Immature natural killer cell (primary cell): Measurements from ENCODE around the gene RBFOX2. TPM values are rescaled to one million over a fixed set of nuclear protein-coding genes. Genes with fewer than 3 reads are reported as not detected.

Experiments used
- DNase-seq, 3 donors: peaks; one replicate each; pipeline ENCODE4 v3.0.0; 2022; ENCODE audit warnings: mixed read lengths in 1 of 3
- H3K27ac Mint-ChIP-seq, 6 donors: one replicate each; pipeline ENCODE4 v1.8.0; 2020; ENCODE audit warnings: mixed read lengths in 6 of 6, mild to moderate bottlenecking in 5 of 6, inconsistent platforms in 4 of 6, moderate library complexity in 3 of 6
- H3K27me3 Mint-ChIP-seq, 3 donors: one replicate each; pipeline ENCODE4 v1.8.0; 2020 to 2021; ENCODE audit warnings: low read depth in 3 of 3, mild to moderate bottlenecking in 3 of 3, mixed read lengths in 3 of 3, moderate library complexity in 3 of 3, inconsistent platforms in 1 of 3
- H3K36me3 Mint-ChIP-seq, 3 donors: one replicate each; pipeline ENCODE4 v1.8.0; 2020; ENCODE audit warnings: mixed read lengths in 3 of 3, inconsistent platforms in 2 of 3, mild to moderate bottlenecking in 2 of 3
- H3K4me1 Mint-ChIP-seq, 2 donors: one replicate each; pipeline ENCODE4 v1.8.0; 2020; ENCODE audit warnings: inconsistent platforms in 2 of 2, mild to moderate bottlenecking in 2 of 2, mixed read lengths in 2 of 2, moderate library complexity in 1 of 2
- H3K4me3 Mint-ChIP-seq, 5 donors: one replicate each; pipeline ENCODE4 v1.8.0; 2020; ENCODE audit warnings: mild to moderate bottlenecking in 5 of 5, mixed read lengths in 5 of 5, inconsistent platforms in 3 of 5, moderate library complexity in 3 of 5
- H3K9me3 Mint-ChIP-seq, 6 donors: one replicate each; pipeline ENCODE4 v1.8.0; 2020; ENCODE audit warnings: mild to moderate bottlenecking in 6 of 6, mixed read lengths in 6 of 6, inconsistent platforms in 4 of 6, moderate library complexity in 3 of 6
- polyA plus RNA-seq, 3 donors: library from polyadenylated mRNA; unstranded; fragments of 300-500 nt; fragmentation: Illumina TruSeq; gene quantifications; one replicate each; pipeline ENCODE4 v1.2.3, GENCODE V29; 2021

RBFOX2 gene
- polyA plus RNA-seq, 3 donors from 2014 or later, result 1.2 to 1.9 TPM; not detected in 1

DNA sequence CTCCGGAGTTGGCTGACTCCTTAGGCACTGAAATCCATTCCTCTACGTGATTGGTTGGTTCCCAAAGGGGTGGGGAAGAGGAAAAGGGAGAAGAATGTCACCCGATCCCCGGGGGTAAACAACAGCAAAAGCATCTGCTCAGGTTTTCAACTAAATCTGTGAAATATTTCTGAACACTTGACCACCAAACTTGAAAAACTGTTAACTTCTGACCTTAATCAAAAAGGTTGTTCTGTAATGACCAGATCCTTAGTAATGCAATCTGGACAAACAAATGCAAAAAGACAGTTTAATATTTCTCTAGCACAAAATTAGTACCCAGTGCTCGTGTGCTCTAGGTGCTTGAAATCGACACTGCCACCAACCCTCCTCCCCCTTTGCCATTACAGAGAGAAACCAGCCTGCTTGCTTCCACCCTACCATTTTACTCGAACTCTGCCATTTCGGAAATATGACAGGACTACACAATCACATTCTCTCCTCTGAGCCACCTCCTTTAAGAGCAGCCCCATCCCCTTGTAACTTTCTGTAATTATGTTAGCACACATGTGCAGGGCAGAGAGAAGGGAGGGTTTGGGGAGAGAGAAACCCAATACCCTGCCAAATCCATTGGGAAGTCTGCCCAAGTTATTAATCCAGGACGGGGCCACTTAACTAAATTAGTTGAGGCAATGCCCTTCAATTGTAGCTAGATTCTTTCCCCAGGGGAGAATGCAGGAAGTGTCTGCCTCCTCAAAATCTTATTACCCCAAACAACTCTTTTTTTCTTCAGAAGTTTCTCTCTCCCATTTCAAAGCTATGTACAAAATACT lies 113.8 kb downstream of the RBFOX2 start:
- Mint-ChIP-seq H3K27me3 (peaks cover 2 to 9% (median 4%) of the 10 kb centered on the region in 3 donors), H3K36me3 (no peaks in the 10 kb centered on the region), H3K4me3 (peak overlapping the region in 1 of 5 donors; percentile 8), H3K27ac (no peak overlapping the region), H3K4me1 (peaks cover 0 to 1% of the 10 kb centered on the region in 2 donors), H3K9me3 (peaks cover 0 to 2% (median 0%) of the 10 kb centered on the region in 6 donors)
- no peak for DNase-seq

DNA sequence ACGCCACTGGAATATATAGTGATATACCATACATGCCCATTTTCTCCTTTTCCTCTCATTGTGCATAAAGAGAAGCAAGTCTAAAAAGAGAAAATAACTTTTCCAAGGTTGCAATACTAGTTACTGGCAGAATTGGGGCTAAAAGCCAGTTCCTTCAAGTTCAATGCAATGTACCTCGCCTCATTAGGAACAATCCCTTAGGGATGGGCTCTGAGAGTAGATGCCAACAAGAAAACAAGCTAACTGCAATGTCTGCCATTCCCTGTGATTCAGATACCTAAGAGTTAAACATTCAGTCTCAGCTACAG lies 114.3 kb downstream of the RBFOX2 start:
- no peaks in the 10 kb centered on the region for H3K36me3 Mint-ChIP-seq
- H3K27me3 Mint-ChIP-seq, result peaks cover 2 to 9% (median 4%) of the 10 kb centered on the region in 3 donors
- DNase-seq, result no peak
- peaks cover 0 to 2% (median 0%) of the 10 kb centered on the region in 6 donors for H3K9me3 Mint-ChIP-seq
- H3K4me1 Mint-ChIP-seq, result peaks cover 0 to 1% of the 10 kb centered on the region in 2 donors
- peak overlapping the region in 1 of 5 donors; percentile 8 for H3K4me3 Mint-ChIP-seq
- no peak overlapping the region for H3K27ac Mint-ChIP-seq

DNA sequence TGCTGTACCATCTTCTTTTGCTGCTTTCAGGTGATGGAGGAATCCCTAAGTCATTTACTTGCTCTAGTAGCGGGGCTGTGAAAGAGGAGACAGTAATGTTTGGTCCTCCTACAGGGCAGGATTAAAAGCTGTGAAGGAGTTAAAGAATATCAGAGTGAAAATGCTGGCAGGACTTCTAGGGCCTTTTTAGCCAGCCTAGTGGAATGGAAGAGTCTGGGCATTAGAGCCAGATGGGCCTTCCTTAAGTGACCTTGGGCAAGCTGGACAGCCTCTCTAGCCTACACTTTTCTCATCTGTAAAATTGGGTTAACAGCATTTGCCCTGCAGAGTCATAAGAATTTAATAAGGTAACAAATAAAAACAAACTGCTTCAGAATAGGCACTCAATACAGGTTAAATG lies 114.7 kb downstream of the RBFOX2 start:
- no peak for DNase-seq
- Mint-ChIP-seq H3K36me3 (no peaks in the 10 kb centered on the region), H3K4me1 (peaks cover 0 to 1% of the 10 kb centered on the region in 2 donors), H3K9me3 (peaks cover 0 to 2% (median 0%) of the 10 kb centered on the region in 6 donors), H3K4me3 (no peak overlapping the region), H3K27ac (no peak overlapping the region), H3K27me3 (peaks cover 2 to 9% (median 2%) of the 10 kb centered on the region in 3 donors)

DNA sequence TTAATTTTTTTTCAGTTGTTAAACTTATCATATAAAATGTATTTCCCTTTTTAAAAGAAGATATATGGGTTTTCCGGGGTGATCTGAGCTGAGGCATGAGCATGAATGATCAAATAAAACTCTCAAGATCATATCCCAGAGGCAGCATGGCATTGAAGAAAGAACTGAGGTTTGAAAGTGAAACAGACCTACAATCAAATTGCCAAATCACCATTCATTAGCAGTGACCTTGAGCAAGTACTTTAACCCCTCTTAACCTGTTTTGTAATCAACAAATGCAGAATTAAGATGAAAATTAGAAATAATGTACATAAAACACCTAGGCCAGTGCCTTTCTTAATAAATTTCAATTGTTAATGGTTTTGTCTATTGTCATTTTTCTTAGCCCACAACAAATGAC lies 116.0 kb downstream of the RBFOX2 start:
- Mint-ChIP-seq H3K36me3 (no peaks in the 10 kb centered on the region), H3K9me3 (peaks cover 0 to 2% (median 0%) of the 10 kb centered on the region in 6 donors), H3K27ac (no peak overlapping the region), H3K27me3 (peaks cover 2 to 9% (median 2%) of the 10 kb centered on the region in 3 donors), H3K4me1 (peaks cover 0 to 1% of the 10 kb centered on the region in 2 donors), H3K4me3 (no peak overlapping the region)
- no peak for DNase-seq

DNA sequence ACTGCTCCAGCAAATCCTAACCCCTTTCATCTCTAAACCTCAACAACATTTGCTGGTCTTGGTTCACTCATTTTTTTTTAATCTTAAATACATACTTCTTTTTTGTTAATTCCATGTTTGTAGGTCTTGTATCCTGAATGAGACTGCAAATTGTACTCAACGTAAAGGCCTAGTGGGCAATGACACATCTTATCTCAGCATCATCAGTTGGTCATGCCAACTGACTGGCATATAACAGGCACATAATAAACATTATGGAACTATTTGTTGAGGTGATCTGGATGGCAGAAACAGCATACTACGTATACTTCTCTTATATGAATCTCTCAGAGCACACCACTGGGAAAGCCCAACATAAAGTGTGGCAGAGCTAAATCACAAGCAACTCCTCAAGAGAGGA lies 116.7 kb downstream of the RBFOX2 start:
- H3K36me3 Mint-ChIP-seq, result no peaks in the 10 kb centered on the region
- peaks cover 0 to 1% of the 10 kb centered on the region in 2 donors for H3K4me1 Mint-ChIP-seq
- H3K4me3 Mint-ChIP-seq, result no peak overlapping the region
- DNase-seq, result no peak
- H3K27me3 Mint-ChIP-seq, result peaks cover 0 to 10% (median 2%) of the 10 kb centered on the region in 3 donors
- peaks cover 0 to 2% (median 0%) of the 10 kb centered on the region in 6 donors for H3K9me3 Mint-ChIP-seq
- H3K27ac Mint-ChIP-seq, result no peak overlapping the region

DNA sequence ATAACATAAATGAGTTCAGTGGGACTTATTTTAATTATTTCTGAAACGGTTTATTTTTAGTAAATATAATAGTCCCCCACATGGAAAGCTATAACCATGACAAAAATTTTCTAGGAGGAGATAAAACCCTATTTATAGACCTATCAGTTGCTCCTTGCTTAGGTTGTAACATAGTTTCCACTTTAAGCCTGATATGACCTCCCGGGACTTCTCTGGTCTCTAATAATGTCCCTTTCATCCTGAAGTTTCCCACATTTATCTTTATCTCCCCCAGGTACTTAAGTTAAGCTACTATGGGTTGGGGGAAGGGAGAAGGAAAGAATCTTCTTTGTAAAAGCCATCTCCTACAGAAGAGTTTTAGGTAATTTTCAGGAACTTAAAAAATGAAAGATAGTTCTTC lies 117.7 kb downstream of the RBFOX2 start:
- no peak for DNase-seq
- Mint-ChIP-seq H3K27me3 (peaks cover 0 to 10% (median 2%) of the 10 kb centered on the region in 3 donors), H3K4me3 (no peak overlapping the region), H3K4me1 (peaks cover 0 to 1% of the 10 kb centered on the region in 2 donors), H3K27ac (no peak overlapping the region), H3K9me3 (peaks cover 0 to 2% (median 0%) of the 10 kb centered on the region in 6 donors), H3K36me3 (no peaks in the 10 kb centered on the region)

DNA sequence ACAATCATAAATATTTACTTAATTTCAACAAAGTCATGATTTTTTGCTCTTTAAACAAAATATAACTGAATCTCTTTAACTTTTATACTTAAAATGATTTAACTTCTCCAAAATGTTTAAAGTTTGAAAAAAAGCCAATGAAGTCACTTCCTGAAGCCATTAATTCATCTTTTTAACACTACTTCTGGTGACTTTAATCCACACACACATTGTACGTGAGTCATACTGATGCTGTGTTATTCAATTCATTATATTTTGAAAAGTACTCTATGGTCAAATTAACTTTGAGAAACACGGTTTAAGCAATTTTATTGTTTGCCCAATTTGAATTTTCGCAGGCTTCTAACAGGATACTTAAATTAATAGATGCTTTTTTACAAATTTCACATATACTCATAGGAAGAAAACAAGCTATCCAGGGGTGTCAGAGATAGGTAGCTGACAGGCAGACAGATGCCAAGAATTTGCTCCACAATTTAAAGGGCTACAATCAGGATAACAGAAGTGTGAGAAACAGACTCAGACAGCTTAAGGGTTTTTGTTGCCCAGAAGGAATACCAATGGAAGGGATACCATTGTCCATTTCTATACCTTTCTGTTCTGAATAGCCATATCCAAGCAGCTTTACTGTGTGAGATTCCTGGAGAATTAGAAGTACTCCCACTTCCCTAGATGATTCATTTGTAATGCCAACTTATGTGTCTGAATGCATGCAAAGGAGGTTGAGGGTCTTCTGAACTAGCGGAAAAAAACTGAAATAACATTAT lies 118.4 kb downstream of the RBFOX2 start:
- H3K4me1 Mint-ChIP-seq, result peaks cover 0 to 1% of the 10 kb centered on the region in 2 donors
- peaks cover 0 to 4% (median 2%) of the 10 kb centered on the region in 3 donors for H3K27me3 Mint-ChIP-seq
- H3K9me3 Mint-ChIP-seq, result peaks cover 0 to 2% (median 0%) of the 10 kb centered on the region in 6 donors
- DNase-seq, result no peak
- no peaks in the 10 kb centered on the region for H3K36me3 Mint-ChIP-seq
- H3K27ac Mint-ChIP-seq, result no peak overlapping the region
- H3K4me3 Mint-ChIP-seq, result no peak overlapping the region

DNA sequence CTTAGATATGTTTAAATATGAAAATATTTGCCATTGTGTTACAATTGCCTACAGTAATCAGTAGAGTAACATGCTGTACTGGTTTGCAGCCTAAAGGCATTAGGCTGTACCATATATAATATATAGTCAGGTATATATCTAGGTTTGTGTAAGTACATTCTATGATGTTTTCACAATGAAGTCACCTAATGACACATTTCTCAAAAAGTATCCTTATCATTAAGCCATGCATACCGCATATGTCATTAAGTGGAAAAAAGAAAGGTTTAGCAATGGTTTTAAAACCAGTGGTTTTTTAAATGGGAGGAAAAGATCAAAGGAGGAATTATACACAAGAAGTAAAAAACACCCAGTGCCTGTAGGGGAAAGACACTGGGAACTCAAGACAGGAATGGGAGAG lies 122.7 kb downstream of the RBFOX2 start:
- no peaks in the 10 kb centered on the region for H3K36me3 Mint-ChIP-seq
- H3K9me3 Mint-ChIP-seq, result no peaks in the 10 kb centered on the region
- H3K27ac Mint-ChIP-seq, result no peak overlapping the region
- no peak overlapping the region for H3K4me3 Mint-ChIP-seq
- no peak for DNase-seq
- peaks cover 6 to 8% (median 8%) of the 10 kb centered on the region in 3 donors for H3K27me3 Mint-ChIP-seq
- peaks cover 9 to 13% of the 10 kb centered on the region in 2 donors for H3K4me1 Mint-ChIP-seq

DNA sequence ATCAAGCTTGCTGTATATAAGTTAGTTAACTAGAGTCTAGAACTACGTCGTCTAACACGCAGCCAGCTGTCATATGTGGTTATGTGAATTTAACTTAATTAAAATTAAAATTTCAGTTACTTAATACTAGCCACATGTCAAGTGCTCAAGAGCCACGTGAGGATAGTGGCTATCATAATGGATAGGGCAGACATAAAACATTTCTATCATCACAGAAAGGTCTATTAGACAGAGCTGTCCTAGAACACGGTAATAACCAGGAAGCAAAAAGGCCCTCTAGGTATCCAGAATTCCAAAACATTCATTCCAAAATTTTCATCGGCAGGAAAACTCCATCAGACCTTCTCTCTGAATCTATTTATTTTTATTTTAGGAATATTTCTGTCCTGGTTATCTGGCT lies 123.9 kb downstream of the RBFOX2 start:
- Mint-ChIP-seq H3K27ac (no peak overlapping the region), H3K36me3 (no peaks in the 10 kb centered on the region), H3K9me3 (no peaks in the 10 kb centered on the region), H3K4me1 (peaks cover 17 to 21% of the 10 kb centered on the region in 2 donors), H3K27me3 (peaks cover 6 to 8% (median 8%) of the 10 kb centered on the region in 3 donors), H3K4me3 (no peak overlapping the region)
- no peak for DNase-seq

DNA sequence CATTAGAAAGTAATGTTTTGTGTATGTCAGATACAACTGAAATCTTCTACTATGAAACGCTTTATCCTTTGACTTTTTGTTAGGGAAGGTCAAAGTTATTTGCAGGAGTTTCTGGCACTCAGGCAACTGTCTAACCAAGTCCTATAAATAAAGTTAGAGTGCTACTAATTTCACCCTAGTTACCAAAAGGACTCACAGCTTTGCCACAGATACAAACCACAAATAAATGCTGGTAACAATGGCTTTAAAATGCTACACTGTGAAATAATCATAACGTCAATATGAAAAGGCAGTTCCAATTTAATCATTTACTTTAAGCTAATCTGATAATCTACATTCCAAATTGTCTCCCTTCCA lies 124.3 kb downstream of the RBFOX2 start:
- Mint-ChIP-seq H3K27ac (no peak overlapping the region), H3K36me3 (no peaks in the 10 kb centered on the region), H3K4me3 (no peak overlapping the region), H3K9me3 (no peaks in the 10 kb centered on the region), H3K27me3 (peaks cover 6 to 8% (median 8%) of the 10 kb centered on the region in 3 donors), H3K4me1 (peaks cover 17 to 21% of the 10 kb centered on the region in 2 donors)
- no peak for DNase-seq

DNA sequence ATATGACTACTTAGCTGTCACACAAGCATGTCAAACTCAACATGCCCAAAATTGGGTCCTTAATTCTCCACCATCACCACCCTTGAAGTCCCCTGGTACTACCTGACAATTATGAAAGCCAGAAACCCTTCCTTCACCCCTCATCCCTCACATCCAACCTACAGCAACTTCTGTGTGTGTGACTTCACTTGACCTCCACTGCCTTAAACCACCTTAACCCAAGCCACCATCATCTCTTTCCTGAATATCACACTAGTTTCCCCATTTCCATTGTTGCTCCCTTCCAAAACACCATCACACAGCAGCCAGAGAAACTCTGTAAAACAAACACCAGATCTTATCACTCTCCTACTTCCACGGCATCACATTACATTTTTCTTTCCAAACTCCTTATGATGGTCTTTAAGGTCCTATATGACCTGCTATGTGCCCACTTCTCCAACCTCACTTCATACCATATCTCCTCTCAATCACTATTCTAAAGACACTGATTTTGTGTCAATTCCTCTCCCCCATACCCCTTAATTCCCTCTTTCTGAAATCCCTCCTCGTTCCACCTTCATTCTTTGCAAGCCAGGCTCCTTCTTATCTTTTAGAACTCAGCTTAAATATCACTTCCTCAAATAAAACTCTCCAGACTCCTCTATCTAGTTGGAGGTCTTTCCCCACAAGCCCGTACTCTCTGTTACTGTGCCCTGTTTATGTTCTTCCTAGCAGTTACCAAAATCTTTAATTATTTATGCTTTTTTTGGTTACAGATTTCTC lies 124.9 kb downstream of the RBFOX2 start:
- no peak for DNase-seq
- Mint-ChIP-seq H3K9me3 (no peaks in the 10 kb centered on the region), H3K4me3 (peak overlapping the region in 1 of 5 donors; percentile 6), H3K27ac (peak overlapping the region in 2 of 6 donors; percentile 5 to 16), H3K27me3 (peaks cover 6 to 8% (median 8%) of the 10 kb centered on the region in 3 donors), H3K4me1 (peaks cover 17 to 21% of the 10 kb centered on the region in 2 donors), H3K36me3 (no peaks in the 10 kb centered on the region)

DNA sequence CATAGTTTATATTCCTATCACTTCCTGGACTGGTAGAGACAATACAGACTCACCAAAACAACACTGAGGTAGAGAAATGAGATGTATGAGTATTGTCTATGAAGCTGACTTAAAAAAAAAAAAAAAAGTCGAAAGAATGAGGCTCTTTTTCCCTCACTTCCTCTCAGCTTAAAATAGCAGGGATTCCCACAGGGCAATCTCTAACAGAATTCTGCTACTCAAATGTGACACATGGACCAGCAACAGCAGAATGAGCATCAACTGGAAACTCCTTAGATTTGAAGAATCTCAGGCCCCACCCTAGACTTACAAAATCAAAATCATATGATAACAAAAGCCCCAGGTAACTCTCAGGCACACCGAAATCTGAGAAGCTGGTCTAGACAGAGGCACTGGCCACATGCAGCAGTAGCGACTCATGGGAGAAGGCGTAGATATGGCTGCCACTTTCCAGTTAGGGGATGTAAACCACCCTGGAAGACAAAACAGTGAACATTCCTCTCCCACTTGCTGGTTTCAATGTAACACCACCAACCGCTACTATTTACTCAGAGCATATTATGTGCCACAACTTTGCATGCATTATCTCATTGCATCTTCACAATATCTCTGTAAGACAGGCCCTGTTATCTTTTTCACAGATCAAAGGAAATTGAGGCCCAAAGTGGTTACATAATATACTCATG lies 128.0 kb downstream of the RBFOX2 start:
- no peak for DNase-seq
- Mint-ChIP-seq H3K4me3 (peak overlapping the region in 2 of 5 donors; percentile 7 to 11), H3K36me3 (no peaks in the 10 kb centered on the region), H3K4me1 (peaks cover 17 to 38% of the 10 kb centered on the region in 2 donors), H3K9me3 (no peaks in the 10 kb centered on the region), H3K27ac (peak overlapping the region in 2 of 6 donors; percentile 8 to 53), H3K27me3 (peaks cover 7 to 10% (median 8%) of the 10 kb centered on the region in 3 donors)

DNA sequence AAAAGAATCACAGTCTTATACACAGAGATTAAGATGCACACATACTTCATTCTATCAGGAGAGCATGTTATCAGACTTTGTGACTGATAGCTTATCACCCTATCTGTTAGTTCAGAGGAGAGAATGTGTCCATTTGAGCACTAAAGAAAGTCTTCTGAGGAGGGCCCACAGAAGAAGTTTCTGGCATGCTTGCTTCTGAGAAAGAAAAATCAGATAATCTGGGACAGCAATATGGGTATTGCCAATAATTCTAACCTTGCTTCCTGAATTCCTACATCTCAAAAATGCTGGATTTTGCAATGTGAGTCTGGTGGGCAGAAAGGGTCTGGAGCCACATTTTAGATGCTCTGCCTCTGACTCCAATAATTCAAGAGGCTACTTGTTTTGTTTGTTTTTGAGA lies 128.9 kb downstream of the RBFOX2 start:
- Mint-ChIP-seq H3K4me1 (peaks cover 17 to 45% of the 10 kb centered on the region in 2 donors), H3K4me3 (no peak overlapping the region), H3K9me3 (no peaks in the 10 kb centered on the region), H3K36me3 (no peaks in the 10 kb centered on the region), H3K27ac (no peak overlapping the region), H3K27me3 (peaks cover 7 to 16% (median 12%) of the 10 kb centered on the region in 3 donors)
- DNase-seq, result no peak
